Raji (cell line): ENCODE measurements around the gene GSTA1.
"Not testable (repeated sequence)": the region's sequence is repeated elsewhere in the genome, so short reads cannot be mapped to it uniquely, and the experiment has no call there.

Experiments
- POLR2A ChIP-seq: IDR thresholded peaks from 2 replicates; pipeline ENCODE4 v1.6.1; 2011; ENCODE audit warnings: low read depth, low read length, control low read depth; ENCODE audit not compliant: insufficient read depth

Gene GSTA1

DNA sequence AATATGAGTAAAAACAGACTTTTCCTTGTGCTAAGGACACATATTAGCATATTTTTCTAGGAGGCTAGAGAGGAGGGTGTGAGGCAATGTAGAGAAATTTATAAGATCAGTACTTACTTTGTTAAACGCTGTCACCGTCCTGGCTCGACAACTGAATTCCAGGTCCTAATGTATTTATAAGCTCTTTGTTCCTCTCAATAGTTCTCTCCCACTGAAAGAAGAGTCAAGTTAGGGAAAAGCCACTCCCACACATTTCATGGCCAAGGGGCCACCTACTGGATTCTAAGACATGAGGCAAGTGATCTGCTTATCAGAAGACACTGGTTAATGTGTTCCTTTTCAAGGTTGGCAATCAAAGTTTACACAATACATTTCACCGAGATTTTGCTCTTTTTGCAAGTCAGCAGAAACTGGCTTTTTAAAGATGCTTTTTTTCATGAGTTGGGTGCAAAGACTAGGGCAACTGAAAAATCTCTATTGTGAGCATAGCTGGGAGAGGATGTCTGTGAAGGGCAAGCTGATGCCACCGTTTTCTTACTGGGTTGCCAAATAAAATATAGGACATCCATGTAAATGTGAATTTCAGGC is at the start of gene GSTA1:
TSS of gene GSTA1 (minus strand) at position 149 of the 588 bp plus-strand sequence. CDS start 4,549 bp downstream, outside the sequence.
- TF ChIP-seq POLR2A: not testable (repeated sequence)

DNA sequence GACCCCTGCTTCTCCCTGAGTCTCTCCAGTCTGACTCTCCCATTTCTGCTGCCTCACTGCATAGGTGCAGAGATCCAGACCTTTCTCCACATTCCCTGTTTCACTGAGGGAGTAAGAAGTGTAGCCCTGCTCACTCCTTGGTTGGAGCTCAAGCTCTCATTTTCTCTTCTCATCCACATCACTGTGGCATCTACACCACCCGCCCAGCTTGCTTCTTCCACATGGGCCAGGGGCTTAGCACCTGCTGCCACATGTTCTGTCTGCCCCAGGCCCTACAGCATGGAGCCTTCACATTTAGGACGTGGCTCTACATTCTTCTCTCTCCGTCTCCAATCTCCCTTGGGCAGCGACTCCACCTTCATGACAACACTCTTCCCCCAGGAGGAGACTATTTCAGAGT is 45.5 kb upstream of the GSTA1 start:
- no peak for TF ChIP-seq POLR2A

DNA sequence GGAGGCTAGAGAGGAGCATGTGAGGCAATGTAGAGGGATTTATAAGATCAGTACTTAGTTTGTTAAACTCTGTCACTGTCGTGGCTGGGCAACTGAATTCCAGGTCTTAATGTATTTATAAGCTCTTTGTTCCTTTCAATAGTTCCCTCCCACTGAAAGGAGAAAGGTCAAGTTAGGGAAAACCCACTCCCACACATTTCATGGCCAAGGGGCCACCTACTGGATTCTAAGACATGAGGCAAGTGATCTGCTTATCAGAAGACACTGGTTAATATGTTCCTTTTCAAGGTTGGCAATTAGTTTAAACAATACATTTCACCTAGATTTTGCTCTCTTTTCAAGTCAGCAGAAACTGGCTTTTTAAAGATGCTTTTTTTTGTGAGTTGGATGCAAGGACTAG is 42.4 kb upstream of the GSTA1 start:
- TF ChIP-seq POLR2A: no peak

DNA sequence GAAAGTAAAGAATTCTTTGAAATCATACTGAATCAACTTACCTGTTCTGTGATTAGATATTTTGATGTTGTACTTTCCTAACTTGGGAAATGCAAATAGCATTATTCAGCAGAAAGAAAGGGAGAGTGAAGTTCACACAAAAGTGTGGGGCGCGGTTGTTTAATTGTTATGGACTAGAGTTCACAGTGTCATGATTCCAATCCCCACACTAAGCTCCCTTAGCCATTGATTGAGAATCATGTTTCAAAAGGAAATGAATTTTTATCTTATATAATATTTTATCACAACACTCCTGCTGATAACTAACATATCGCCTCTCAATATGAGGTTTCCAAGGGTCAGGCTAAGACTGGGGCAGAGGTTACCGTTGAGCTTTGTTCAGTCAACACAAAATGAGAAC is 40.0 kb upstream of the GSTA1 start:
- TF ChIP-seq POLR2A: no peak

DNA sequence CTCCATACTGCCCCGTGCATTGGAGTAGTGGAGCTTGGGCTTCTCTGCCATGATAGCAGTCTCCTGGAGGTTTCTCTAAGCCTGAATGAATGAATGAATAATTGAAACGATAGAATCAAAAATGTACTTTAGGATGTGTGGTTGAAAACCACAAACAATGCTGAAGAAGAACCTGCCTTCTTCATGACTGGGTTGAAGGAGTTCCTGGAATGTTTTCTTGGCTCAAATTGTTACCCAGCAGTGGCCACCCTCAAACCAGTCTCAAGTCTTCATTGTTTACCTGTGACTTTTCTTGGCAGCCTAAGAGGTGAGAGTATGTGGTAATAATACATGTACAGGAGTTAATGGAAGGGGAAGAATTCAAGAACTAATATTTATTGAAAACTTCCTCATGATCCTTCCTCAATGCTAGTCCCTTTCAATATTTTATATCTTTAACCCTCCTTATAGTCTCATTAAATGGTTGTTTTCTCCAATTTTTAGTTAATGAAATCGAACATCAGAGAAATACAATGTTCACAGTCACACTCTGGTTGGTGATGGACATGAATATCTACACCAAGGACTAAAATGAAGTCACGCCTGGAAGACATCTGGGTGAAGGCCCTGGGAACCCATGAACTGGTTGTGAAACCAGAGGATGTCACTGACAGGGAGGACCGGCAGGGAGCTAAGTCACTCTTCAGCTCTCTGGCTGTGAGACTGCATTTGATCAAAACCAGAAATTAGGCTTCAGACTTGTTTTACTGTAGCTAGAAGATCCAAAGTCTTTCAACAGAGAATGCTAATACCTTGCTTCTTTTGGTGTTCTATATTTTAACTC is 37.4 kb upstream of the GSTA1 start, which contains the start of gene GSTA5:
TSS of gene GSTA5 (minus strand) at position 51 of the 823 bp plus-strand sequence.
- TF ChIP-seq POLR2A: no peak

DNA sequence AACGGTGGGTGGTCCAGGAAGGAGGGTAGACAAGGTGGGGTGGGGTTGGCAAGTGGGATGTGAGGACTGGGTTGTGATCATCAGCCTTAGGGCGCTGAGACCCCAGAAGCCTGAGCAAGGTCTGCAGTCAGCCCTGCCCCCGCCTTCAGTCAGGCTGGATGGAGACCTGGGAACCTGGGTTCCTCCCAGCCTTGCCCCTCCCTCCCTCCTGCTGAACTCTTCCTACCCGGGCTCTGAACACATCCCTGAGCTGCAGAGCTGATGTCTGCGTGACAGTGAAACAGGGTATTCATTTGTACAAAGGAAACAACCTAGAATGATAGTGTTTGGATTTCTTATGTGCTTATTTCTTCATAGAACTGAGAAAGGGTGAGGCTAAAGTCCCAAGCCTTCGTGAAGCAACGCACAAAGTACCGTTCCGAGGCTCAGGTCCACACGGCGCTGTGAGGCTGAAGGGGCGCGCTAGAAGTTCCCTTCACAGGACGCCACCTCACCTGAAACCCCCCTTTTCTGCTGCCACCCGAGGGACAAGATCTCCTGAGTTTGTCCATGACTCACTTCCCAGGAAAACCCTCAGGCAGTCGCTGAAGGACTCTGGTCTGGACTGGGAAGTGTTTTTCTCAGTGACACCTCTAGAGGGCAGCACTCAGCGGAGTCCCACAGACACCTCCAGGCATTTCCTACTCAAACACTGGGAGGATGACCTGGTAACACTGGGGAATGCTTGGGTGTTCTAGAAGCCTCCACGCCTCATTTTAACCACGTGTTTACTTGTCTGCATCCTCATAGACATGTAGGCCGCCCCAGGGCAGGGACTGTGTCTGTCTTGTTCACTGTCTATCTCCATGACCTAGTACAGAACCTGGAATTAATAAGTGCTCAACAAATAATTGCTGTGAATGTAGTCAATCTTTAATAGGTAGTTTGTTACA is 35.8 kb upstream of the GSTA1 start:
- no peak for TF ChIP-seq POLR2A

DNA sequence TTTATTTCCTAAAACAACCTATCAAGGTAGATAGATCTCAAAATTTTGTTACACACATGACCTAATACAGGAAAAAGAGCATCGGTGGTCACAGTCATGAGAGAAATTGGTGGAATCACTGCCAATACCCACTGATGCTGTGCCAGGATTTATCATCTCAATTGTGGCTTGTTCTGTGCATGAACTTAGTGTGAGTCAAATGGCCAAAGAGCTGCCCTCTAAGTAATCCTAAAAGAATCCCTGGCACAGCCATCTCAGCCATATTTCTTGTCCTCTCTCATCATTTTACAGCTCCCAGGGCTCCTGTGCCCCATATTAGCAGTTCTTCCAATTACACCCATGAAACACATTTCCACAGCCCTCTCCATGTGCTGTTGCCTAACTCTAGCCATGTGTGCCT is 30.9 kb upstream of the GSTA1 start:
- TF ChIP-seq POLR2A: no peak

DNA sequence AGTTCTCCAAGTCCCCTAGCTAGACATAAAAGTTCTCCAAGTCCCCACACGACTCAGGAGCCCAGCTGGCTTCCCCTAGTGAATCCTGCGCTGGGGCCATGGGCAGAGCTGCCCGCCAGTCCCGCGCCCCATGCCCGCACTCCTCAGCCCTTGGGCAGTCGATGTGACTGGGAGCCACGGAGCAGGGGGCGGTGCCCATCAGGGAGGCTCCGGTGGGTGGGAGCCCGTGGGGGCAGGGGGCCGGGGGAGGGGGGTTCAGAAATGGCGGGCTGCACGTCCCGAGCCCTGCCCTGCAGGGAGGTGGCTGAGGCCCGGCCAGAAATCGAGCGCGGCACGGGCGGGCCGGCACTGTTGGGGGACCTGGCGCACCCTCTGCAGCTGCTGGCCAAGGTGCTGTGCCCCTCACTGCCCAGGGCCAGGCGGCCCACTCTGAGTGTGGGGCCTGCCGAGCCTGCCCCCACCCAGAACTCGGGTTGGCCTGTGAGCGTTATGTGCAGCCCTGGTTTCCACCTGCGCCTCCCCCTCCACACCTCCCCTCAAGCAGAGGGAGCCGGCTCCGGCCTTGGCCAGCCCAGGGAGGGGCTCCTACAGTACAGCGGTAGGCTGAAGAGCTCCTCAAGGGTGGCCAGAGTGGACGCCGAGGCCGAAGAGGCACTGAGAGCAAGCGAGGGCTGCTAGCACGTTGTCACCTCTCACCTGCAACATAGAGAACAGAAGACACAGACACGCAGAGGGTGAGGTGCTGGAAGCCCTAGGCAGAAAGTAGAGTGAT is 25.6 kb upstream of the GSTA1 start:
- no peak for TF ChIP-seq POLR2A

DNA sequence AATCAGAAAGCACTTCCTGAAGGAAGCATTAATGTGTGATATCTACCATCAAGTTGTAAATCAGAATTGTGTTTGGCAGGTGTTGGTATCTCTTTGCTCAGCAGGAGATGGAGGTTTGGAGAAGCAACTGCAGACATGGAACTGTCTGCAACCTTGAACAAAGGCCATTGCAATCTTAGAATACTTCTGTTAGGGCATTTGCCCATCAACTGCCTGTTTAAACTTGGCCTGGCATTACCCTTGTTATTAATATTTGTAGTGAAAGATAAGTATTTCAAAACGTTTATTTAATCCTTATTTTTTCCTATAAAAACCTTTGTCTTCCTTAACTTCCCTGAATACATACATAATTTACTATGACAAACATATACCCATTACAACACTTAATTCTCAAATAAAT is 22.9 kb upstream of the GSTA1 start:
- no peak for TF ChIP-seq POLR2A

DNA sequence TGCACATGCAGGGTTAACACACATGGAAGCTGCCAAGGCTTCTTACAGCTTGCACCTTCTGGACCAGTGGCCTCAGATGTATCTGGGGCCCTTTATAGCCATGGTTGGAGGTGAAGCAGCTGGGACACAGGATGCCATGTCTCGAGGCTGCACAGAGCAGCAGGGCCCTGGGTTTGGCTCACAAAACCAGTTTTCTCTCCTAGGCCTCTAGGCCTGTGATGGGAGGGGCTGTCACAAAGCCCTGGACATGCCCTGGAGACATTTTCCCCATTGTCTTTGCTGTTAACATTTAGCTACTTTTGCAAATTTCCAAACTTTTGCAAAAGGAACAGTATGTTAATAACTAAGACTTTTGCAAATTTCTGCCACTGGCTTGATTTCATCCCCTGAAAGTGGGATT is 18.2 kb upstream of the GSTA1 start:
- no peak for TF ChIP-seq POLR2A

DNA sequence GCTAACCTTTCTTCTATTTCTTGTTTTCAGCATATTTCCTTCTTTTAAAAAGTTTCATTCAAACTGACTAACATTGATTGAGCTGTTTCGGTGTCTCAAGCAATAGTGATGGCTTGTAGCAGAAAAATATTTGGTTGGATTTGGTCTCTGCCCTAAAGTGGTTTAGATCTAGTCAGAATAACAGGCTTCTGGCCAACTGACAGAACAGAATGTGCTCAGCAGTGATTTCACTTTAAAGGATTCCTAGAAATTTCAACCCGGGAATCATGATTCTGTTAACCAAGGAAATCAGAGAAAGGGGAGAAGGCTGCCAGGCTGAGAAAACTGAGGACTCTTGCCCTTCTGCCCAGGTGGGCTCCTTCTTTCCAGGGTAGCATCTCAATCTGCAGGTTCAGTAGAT is 16.6 kb upstream of the GSTA1 start:
- no peak for TF ChIP-seq POLR2A

DNA sequence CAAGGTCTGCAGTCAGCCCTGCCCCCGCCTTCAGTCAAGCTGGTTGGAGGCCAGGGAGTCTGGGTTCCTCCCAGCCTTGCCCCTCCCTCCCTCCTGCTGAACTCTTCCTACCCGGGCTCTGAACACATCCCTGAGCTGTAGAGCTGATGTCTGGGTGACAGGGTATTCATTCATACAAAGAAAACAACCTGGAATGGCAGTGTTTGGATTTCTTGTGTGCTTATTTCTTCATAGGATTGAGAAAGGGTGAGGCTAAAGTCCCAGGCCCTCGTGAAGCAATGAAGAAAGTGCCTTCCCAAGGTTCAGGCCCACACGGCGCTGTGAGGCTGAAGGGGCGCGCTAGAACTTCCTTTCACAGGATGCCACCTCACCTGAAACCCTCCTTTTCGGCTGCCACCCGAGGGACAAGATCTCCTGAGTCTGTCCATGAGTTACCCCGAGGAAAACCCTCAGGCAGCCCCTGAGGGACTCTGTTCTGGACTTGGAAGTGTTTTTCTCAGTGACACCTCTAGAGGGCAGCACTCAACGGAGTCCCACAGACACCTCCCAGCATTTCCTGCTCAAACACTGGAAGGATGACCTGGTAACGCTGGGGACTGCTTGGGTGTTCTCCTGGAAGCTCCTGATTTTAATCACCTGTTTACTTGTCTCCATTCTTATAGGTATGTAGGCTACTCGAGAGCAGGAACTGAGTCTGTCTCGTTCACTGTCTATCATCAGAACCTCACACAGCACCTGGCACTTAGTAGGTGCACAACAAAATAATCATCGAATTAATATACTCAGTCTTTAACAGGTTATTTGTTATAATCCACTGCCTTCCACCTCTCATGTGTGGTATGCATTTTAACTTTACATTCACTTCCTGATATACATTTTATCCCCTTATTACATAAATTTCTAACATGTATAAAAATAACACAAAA is 11.8 kb upstream of the GSTA1 start:
- TF ChIP-seq POLR2A: no peak

DNA sequence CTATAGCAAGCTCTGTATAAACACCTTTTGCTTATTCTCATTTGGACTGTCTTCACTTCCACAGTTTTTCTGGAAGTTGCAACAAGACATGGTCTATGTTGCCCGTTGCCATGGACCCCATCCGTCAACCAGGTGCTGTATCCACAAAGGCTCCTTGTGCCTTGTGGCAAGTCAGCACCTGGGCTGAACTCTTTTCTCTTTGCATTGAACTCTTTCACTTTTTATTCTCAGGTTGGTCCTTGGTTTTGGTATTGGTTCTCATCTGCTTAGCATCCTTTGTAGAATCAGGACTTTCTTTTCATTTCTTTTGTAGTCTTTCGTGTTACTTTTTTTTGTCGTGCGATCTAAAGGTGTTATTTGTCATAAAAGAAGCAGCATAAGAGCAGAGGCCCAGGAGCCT is 5.0 kb upstream of the GSTA1 start:
- no peak for TF ChIP-seq POLR2A

DNA sequence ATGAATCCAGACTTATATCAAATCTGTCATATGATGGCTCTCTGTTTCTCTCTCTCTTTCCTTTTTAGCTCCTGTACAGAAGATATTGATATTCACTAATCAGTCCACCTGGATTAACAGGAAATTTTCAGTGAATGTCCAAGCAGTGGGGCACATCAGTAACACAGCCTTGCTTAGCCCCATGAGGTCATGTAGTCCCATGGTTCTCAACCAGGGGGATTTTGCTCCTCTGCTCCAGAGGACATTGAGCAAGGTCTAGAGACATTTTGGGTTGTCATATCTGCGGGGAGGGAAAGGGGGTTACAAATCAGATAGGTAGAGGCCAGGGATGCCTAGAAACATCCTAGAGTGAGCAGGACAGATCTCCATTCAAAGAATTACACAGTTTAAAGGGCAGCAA is 810 bp downstream of the GSTA1 start:
- no peak for TF ChIP-seq POLR2A

DNA sequence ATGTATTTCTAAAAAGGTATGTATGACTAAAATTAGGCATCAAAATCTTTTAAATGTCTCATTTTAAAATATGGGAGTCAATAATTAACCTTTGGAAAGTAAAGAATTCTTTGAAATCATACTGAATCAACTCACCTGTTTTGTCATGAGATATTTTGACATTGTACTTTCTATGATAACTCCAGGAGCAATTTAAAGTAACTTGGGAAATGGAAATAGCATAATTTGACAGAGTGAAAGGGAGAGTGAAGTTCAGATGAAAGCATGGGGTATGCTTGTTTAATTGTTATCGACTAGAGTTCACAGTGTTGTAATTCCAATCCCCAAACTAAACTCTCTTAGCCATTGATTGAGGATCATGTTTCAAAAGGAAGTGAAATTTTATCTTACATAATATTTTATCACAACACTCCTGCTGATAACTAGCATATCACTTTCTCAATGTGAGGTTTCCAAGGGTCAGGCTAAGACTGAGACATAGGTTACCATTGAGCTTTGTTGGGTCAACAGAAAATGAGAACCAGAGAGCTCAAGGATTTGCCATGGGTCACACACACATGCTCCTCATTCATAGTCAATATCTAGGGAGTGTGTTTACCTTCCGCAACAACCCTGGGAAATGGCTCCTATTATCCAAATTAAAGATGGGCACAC is 2.3 kb downstream of the GSTA1 start:
- no peak for TF ChIP-seq POLR2A
